HUES48 (cell line): ENCODE results near the gene RNF141.

Experiments used
- H3K27ac ChIP-seq: one replicate; pipeline ENCODE4 v1.7.0; 2013; ENCODE audit warnings: low read depth, low read length, inconsistent platforms
- H3K27me3 ChIP-seq: 2 replicates; pipeline ENCODE4 v1.6.1; 2013; ENCODE audit warnings: mild to moderate bottlenecking, low read length; ENCODE audit not compliant: control insufficient read depth, insufficient read depth
- H3K36me3 ChIP-seq: 2 replicates; pipeline ENCODE4 v1.6.1; 2013; ENCODE audit warnings: low read length; ENCODE audit not compliant: control insufficient read depth, insufficient read depth
- H3K4me1 ChIP-seq: 2 replicates; pipeline ENCODE4 v1.6.1; 2013; ENCODE audit warnings: mild to moderate bottlenecking, low read length; ENCODE audit not compliant: control insufficient read depth, insufficient read depth
- H3K4me3 ChIP-seq: 2 replicates; pipeline ENCODE4 v1.5.1; 2013; ENCODE audit warnings: mild to moderate bottlenecking, low read depth, low read length
- H3K9ac ChIP-seq: 2 replicates; pipeline ENCODE4 v1.6.1; 2013; ENCODE audit warnings: mild to moderate bottlenecking, low read depth, low read length, moderate library complexity
- H3K9me3 ChIP-seq: 2 replicates; pipeline ENCODE4 v1.6.1; 2013; ENCODE audit warnings: low read length; ENCODE audit not compliant: control insufficient read depth, insufficient read depth

RNF141 gene

DNA sequence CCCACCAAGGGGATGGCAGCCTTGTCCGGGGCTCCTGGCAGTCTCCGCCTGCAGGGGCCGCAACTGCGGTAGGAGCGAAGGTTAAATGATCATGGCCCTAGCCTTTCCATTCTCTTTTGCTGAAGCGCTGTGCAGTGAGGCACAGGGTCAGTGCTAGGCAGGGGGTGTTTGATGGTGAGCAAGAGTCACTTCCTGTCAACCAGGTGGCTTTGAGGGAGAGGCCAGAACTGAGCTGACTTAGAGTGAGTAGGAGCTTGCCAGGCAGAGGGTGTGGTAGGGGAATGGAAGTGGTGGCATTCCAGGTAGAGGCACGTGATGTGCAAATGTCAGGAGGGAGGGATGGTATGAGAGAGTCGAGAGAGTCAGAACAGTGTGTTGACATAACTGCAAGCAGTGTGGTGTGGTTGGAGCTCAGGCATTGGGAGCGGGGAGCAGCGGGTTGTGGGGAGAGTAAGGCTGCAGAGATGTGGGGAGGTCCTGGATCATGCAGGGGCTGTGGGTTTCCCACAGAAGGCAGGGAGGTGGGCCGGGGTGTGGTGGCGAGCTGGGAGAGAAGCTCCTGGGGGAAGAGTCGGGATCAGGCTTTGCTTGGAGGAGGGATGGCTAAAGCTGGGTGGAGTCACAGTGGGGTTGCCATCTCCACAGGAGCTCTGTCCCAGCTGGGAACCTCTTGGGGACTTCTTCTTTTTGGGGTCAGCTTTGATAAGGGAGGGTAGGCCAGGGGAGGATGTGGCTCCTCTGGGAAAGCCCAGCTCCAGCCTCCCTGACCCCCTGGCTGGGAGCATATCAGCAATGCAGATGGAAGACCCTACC is 52.7 kb downstream of the RNF141 start:
- H3K36me3 ChIP-seq: no peaks in the 10 kb centered on the region
- H3K27ac ChIP-seq: no peak overlapping the region
- H3K27me3 ChIP-seq: no peaks in the 10 kb centered on the region
- H3K4me3 ChIP-seq: no peak overlapping the region
- no peak overlapping the region for H3K9ac ChIP-seq
- H3K9me3 ChIP-seq: no peaks in the 10 kb centered on the region
- H3K4me1 ChIP-seq: 0 out of 2 replicates have a peak, but pooled peaks cover 5% of the 10 kb centered on the region

DNA sequence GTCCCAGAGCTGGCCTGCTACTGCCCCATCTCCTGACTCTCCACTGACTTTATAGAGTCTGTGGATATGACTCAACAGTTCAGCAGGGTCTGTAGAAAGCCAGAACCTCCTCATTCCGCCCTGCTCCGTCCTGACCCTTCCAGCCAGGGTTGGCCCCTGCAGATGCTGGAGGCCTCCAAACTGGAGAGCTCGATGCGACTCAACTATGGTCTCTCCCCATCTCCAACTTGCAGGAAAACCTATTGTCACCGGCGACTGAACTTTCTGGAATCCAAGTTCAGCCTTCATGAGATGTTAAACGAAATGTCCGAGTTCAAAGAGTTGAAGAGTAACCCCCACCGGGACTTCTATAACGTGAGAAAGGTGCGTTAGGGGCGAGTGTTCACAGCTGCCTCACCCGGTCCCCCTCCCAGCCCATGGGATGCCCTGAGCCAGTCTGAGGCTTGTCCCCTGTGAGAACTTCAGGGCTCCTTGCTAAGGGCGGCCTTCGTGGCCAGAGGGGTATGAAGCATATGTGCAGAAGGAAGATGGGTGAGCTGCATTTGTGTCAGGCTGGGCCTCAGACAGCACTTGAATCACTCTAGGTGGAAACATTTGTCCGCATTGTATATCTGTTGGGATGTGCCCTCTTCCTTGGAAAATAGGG is 53.9 kb downstream of the RNF141 start:
- Histone ChIP-seq H3K27ac (no peak overlapping the region), H3K9me3 (no peaks in the 10 kb centered on the region), H3K4me1 (0 out of 2 replicates have a peak, but pooled peaks cover 5% of the 10 kb centered on the region), H3K27me3 (no peaks in the 10 kb centered on the region), H3K9ac (no peak overlapping the region), H3K36me3 (no peaks in the 10 kb centered on the region), H3K4me3 (no peak overlapping the region)

- H3K27ac ChIP-seq: no peak overlapping the region
- 0 out of 2 replicates have a peak, but pooled peaks cover 5% of the 10 kb centered on the region for H3K4me1 ChIP-seq
- no peak overlapping the region for H3K4me3 ChIP-seq
- H3K27me3 ChIP-seq: no peaks in the 10 kb centered on the region
- no peaks in the 10 kb centered on the region for H3K36me3 ChIP-seq
- no peak overlapping the region for H3K9ac ChIP-seq
- H3K9me3 ChIP-seq: no peaks in the 10 kb centered on the region
These were observed 54.7 kb downstream of the RNF141 start for GRCh38 chr11:10486161-10486840.

DNA sequence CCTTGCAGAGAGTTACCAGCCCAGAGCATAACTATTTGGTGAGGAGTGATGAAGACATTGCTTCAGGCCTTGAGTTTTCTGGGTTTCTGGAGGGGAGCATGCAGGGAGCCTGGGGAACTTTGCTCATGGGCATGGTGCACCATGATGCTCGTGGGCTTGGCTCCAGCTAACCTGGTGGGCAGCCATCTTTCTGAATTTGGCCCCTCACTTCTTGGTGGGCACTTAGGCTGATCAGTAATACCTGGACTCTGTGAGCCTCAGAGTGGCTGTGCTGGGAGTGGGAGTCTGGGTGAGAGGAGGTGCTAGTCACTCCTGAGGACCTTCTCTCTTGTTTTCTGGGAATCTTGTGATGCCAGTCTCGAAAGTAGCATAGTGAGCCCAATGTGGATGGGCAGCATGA is 55.3 kb downstream of the RNF141 start:
- Histone ChIP-seq H3K4me3 (no peak overlapping the region), H3K27me3 (no peaks in the 10 kb centered on the region), H3K27ac (no peak overlapping the region), H3K4me1 (0 out of 2 replicates have a peak, but pooled peaks cover 2% of the 10 kb centered on the region), H3K9ac (no peak overlapping the region), H3K36me3 (no peaks in the 10 kb centered on the region), H3K9me3 (no peaks in the 10 kb centered on the region)

DNA sequence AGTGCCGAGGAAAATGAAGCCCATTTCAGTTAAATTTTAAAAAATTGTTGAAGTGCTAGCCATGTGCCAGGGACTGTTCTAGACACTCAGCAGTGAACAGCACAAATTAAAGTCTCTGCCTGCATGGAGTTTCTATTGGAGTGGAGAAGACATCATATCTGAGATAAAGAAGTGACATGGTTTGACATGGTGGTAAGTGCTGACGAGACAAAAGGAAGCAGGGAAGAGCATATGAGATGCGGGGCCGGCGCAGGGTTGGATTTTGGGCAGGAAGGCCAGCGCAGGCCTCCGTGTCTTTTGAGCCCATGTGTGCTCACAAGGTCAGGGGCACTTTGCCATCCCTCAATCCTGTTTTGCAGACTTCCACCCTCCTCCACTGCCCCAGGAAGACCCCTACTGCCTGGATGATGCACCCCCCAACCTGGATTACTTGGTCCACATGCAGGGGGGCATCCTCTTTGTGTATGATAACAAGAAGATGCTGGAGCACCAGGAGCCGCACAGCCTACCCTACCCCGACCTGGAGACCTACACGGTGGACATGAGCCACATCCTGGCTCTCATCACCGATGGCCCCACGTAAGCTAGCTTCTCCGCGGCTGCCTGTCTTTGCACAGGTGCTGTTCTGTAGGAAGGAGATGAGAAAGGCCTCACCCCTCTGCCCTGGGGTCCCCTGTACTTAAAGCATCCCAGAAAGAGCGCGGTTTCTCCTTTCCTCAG is 56.4 kb downstream of the RNF141 start:
- H3K9ac ChIP-seq: no peak overlapping the region
- no peaks in the 10 kb centered on the region for H3K9me3 ChIP-seq
- H3K36me3 ChIP-seq: no peaks in the 10 kb centered on the region
- H3K27me3 ChIP-seq: no peaks in the 10 kb centered on the region
- no peak overlapping the region for H3K27ac ChIP-seq
- no peaks in the 10 kb centered on the region for H3K4me1 ChIP-seq
- no peak overlapping the region for H3K4me3 ChIP-seq

DNA sequence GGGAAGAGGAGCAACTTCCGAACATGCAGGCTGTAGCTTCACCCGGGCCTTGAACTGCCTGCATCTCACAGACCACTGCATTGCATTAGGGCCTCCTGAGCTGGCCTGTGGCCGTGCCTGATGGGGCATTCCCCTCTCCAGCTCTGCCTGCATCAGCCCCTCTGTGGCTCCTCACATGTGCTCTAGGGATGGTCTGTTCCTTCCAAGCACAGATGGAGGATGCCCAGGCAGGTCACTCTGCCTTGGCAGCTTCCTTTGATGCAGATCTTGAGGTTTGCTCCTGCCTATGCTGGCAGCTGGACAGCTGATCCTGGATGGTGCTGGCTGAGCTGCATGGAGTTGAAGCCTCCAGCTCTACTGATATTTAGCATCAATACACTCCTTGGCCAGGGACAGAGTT is 57.4 kb downstream of the RNF141 start:
- H3K4me3 ChIP-seq: no peak overlapping the region
- H3K27ac ChIP-seq: no peak overlapping the region
- no peaks in the 10 kb centered on the region for H3K9me3 ChIP-seq
- H3K36me3 ChIP-seq: no peaks in the 10 kb centered on the region
- no peaks in the 10 kb centered on the region for H3K4me1 ChIP-seq
- no peak overlapping the region for H3K9ac ChIP-seq
- no peaks in the 10 kb centered on the region for H3K27me3 ChIP-seq

DNA sequence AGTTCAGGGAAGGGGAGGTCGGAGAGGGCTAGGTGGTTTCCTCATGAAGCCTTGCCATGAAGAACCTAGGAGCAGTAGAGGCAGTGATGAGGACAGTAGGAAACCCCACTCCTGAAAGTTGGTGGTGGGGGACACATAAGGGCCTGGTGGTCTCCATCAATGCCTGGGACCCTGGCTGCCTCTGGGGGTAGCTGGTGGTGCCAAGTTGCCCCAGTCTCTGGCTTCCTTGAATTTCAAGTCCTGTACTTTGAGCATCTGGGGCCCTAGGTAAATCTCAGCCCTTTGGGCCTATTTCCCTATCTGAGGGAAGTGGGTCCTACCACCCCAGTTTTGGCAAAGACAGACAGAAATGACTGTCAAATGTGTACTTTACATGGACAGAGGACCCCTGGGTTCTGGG is 57.8 kb downstream of the RNF141 start:
- no peak overlapping the region for H3K27ac ChIP-seq
- no peaks in the 10 kb centered on the region for H3K27me3 ChIP-seq
- no peak overlapping the region for H3K9ac ChIP-seq
- no peaks in the 10 kb centered on the region for H3K36me3 ChIP-seq
- no peaks in the 10 kb centered on the region for H3K4me1 ChIP-seq
- no peak overlapping the region for H3K4me3 ChIP-seq
- no peaks in the 10 kb centered on the region for H3K9me3 ChIP-seq

GRCh38 chr11:10481560-10482349 is 59.2 kb downstream of the RNF141 start:
- Histone ChIP-seq H3K27ac (no peak overlapping the region), H3K9ac (no peak overlapping the region), H3K36me3 (no peaks in the 10 kb centered on the region), H3K27me3 (no peaks in the 10 kb centered on the region), H3K9me3 (no peaks in the 10 kb centered on the region), H3K4me3 (no peak overlapping the region), H3K4me1 (no peaks in the 10 kb centered on the region)

GRCh38 chr11:10480760-10481159 is 60.2 kb downstream of the RNF141 start:
- Histone ChIP-seq H3K9me3 (no peaks in the 10 kb centered on the region), H3K9ac (no peak overlapping the region), H3K27ac (no peak overlapping the region), H3K4me3 (no peak overlapping the region), H3K36me3 (no peaks in the 10 kb centered on the region), H3K27me3 (no peaks in the 10 kb centered on the region), H3K4me1 (no peaks in the 10 kb centered on the region)

GRCh38 chr11:10480026-10480425 is 61.0 kb downstream of the RNF141 start:
- no peaks in the 10 kb centered on the region for H3K27me3 ChIP-seq
- no peaks in the 10 kb centered on the region for H3K9me3 ChIP-seq
- H3K36me3 ChIP-seq: no peaks in the 10 kb centered on the region
- H3K27ac ChIP-seq: no peak overlapping the region
- no peak overlapping the region for H3K9ac ChIP-seq
- no peak overlapping the region for H3K4me3 ChIP-seq
- H3K4me1 ChIP-seq: no peaks in the 10 kb centered on the region
